ENCODE data around the gene CDC42SE2. TPM values are rescaled to one million over a fixed set of nuclear protein-coding genes. Genes with fewer than 3 reads are reported as not detected.
"Not testable (repeated sequence)": the region's sequence is repeated elsewhere in the genome, so short reads cannot be mapped to it uniquely, and the experiment has no call there.

CDC42SE2 gene
- total RNA-seq, 1 experiment from 2014 or later = 32.8 TPM

- Histone ChIP-seq H3K27me3 (ENCODE audit: insufficient read depth, low read depth) (no peaks in the 10 kb centered on the region), H3K9me2 (ENCODE audit: insufficient read depth) (no peaks in the 10 kb centered on the region), H2AFZ (no peak overlapping the region), H3K9me3 (ENCODE audit: insufficient read depth, low read depth) (no peaks in the 10 kb centered on the region), H3K4me1 (replicated peaks; ENCODE audit: insufficient read depth) (peaks cover 28% of the 10 kb centered on the region), H3K79me2 (ENCODE audit: low read depth) (peaks cover 87% of the 10 kb centered on the region), H4K20me1 (ENCODE audit: insufficient read depth) (no peaks in the 10 kb centered on the region), H3K36me3 (ENCODE audit: low read depth) (no peaks in the 10 kb centered on the region), H3K4me2 (no peak overlapping the region), H3K27ac (no peak overlapping the region), H3F3A (ENCODE audit: insufficient read depth, low read depth) (peaks cover 37% of the 10 kb centered on the region; the same call in 1 of the 2 replicates), H3K4me3 (no peak overlapping the region)
- TF ChIP-seq EZH2 (IDR thresholded peaks at IDR 0.05; ENCODE audit: low read depth) = no peak
- TF ChIP-seq CTCF (conservative IDR thresholded peaks at IDR 0.05) = no peak
- intact Hi-C loops (cut with micrococcal nuclease; ENCODE audit: unreplicated experiment) = no loop called here
- POLR2A ChIA-PET (ENCODE audit: unreplicated experiment) = interaction anchor here (0.7 kb wide), 1 partner anchor 61 kb away, joined by 4 read pairs; no protein-coding TSS in a partner anchor
- no TSS peak for BruUV-seq (replicated peaks)
- DNase-seq = no peak
- CTCF ChIA-PET = interaction anchor here (0.7 kb wide), 1 partner anchor 106 kb away, joined by 4 read pairs; no protein-coding TSS in a partner anchor
Measured at GRCh38 chr5:131276072-131276471, 12.2 kb downstream of the CDC42SE2 start.

- CTCF ChIA-PET = no interaction called here
- no peaks in the 10 kb centered on the region for H3K27me3 ChIP-seq (ENCODE audit: insufficient read depth, low read depth)
- peaks cover 84% of the 10 kb centered on the region for H3K79me2 ChIP-seq (ENCODE audit: low read depth)
- no peaks in the 10 kb centered on the region for H3K9me3 ChIP-seq (ENCODE audit: insufficient read depth, low read depth)
- no peaks in the 10 kb centered on the region for H3K36me3 ChIP-seq (ENCODE audit: low read depth)
- POLR2A ChIA-PET (ENCODE audit: unreplicated experiment) = interaction anchor here (0.6 kb wide), 1 partner anchor 383 kb away, joined by 3 read pairs; no protein-coding TSS in a partner anchor
- TF ChIP-seq CTCF (conservative IDR thresholded peaks at IDR 0.05) (no peak), EZH2 (IDR thresholded peaks at IDR 0.05; ENCODE audit: low read depth) (no peak)
- H3K9me2 ChIP-seq (ENCODE audit: insufficient read depth) = no peaks in the 10 kb centered on the region
- no peak for DNase-seq
- intact Hi-C loops (cut with micrococcal nuclease; ENCODE audit: unreplicated experiment) = no loop called here
- no TSS peak for BruUV-seq (replicated peaks)
- no peak overlapping the region for H3K4me3 ChIP-seq
- peaks cover 49% of the 10 kb centered on the region; the same call in 1 of the 2 replicates for H3F3A ChIP-seq (ENCODE audit: insufficient read depth, low read depth)
- H4K20me1 ChIP-seq (ENCODE audit: insufficient read depth) = no peaks in the 10 kb centered on the region
- peak overlapping the region; percentile 37; the same call in 1 of the 2 replicates for H3K27ac ChIP-seq
- peaks cover 36% of the 10 kb centered on the region for H3K4me1 ChIP-seq (replicated peaks; ENCODE audit: insufficient read depth)
- H3K4me2 ChIP-seq = no peak overlapping the region
- H2AFZ ChIP-seq = no peak overlapping the region
Measured at GRCh38 chr5:131277447-131277846, 13.6 kb downstream of the CDC42SE2 start.

- ChIA-PET POLR2A (ENCODE audit: unreplicated experiment) (no interaction called here), CTCF (no interaction called here)
- DNase-seq = no peak
- Histone ChIP-seq H3K4me1 (replicated peaks; ENCODE audit: insufficient read depth) (peaks cover 42% of the 10 kb centered on the region), H3K79me2 (ENCODE audit: low read depth) (peaks cover 87% of the 10 kb centered on the region), H3K9me3 (ENCODE audit: insufficient read depth, low read depth) (no peaks in the 10 kb centered on the region), H3K27ac (peak overlapping the region; percentile 37; the same call in 1 of the 2 replicates), H3K9me2 (ENCODE audit: insufficient read depth) (no peaks in the 10 kb centered on the region), H3K4me3 (no peak overlapping the region), H2AFZ (no peak overlapping the region), H3K27me3 (ENCODE audit: insufficient read depth, low read depth) (no peaks in the 10 kb centered on the region), H3F3A (ENCODE audit: insufficient read depth, low read depth) (peaks cover 53% of the 10 kb centered on the region; the same call in 1 of the 2 replicates), H3K4me2 (no peak overlapping the region), H4K20me1 (ENCODE audit: insufficient read depth) (no peaks in the 10 kb centered on the region), H3K36me3 (ENCODE audit: low read depth) (peaks cover 1% of the 10 kb centered on the region; the same call in 1 of the 2 replicates)
- intact Hi-C loops (cut with micrococcal nuclease; ENCODE audit: unreplicated experiment) = no loop called here
- no peak for TF ChIP-seq CTCF (conservative IDR thresholded peaks at IDR 0.05)
- TF ChIP-seq EZH2 (IDR thresholded peaks at IDR 0.05; ENCODE audit: low read depth) = no peak
- BruUV-seq (replicated peaks) = no TSS peak
Measured at GRCh38 chr5:131277875-131278740, 14.3 kb downstream of the CDC42SE2 start.

GRCh38 chr5:131278741-131279124 lies 14.9 kb downstream of the CDC42SE2 start:
- H4K20me1 ChIP-seq (ENCODE audit: insufficient read depth); H3K27ac ChIP-seq; H3K9me2 ChIP-seq (ENCODE audit: insufficient read depth); H2AFZ ChIP-seq; POLR2A ChIA-PET (ENCODE audit: unreplicated experiment); CTCF ChIA-PET; H3K27me3 ChIP-seq (ENCODE audit: insufficient read depth, low read depth); H3K36me3 ChIP-seq (ENCODE audit: low read depth); DNase-seq; H3K4me2 ChIP-seq; H3K9me3 ChIP-seq (ENCODE audit: insufficient read depth, low read depth); BruUV-seq (replicated peaks); H3K4me3 ChIP-seq; intact Hi-C loops (cut with micrococcal nuclease; ENCODE audit: unreplicated experiment): not testable (repeated sequence)
- Histone ChIP-seq H3K4me1 (replicated peaks; ENCODE audit: insufficient read depth) (peaks cover 45% of the 10 kb centered on the region), H3F3A (ENCODE audit: insufficient read depth, low read depth) (peaks cover 53% of the 10 kb centered on the region; the same call in 1 of the 2 replicates), H3K79me2 (ENCODE audit: low read depth) (peaks cover 90% of the 10 kb centered on the region)

All from PC-9 (cell line).